ENCODE data around the gene KIF21B.

Gene KIF21B

GRCh38 chr1:201048521-201048920, 25.0 kb upstream of the KIF21B start:
- no peak for DNase-seq

GRCh38 chr1:201044119-201044518, 20.6 kb upstream of the KIF21B start:
- no peak for DNase-seq

- peak; percentile 47 to 80 (median 61) for DNase-seq
Observed at GRCh38 chr1:201042779-201043461, 19.4 kb upstream of the KIF21B start.

GRCh38 chr1:201041011-201041410, 17.5 kb upstream of the KIF21B start:
- no peak for DNase-seq

- no peak for DNase-seq
Observed at GRCh38 chr1:201039876-201040275, 16.4 kb upstream of the KIF21B start.

GRCh38 chr1:201039418-201039817, 15.9 kb upstream of the KIF21B start:
- no peak for DNase-seq

- DNase-seq = no peak
Observed at GRCh38 chr1:201038186-201038876, 14.8 kb upstream of the KIF21B start.

- DNase-seq = no peak
Observed at GRCh38 chr1:201036188-201036842, 12.8 kb upstream of the KIF21B start.

- DNase-seq = no peak
Observed at GRCh38 chr1:201034671-201035070, 11.2 kb upstream of the KIF21B start.

- DNase-seq = no peak
Observed at GRCh38 chr1:201032408-201032807, 8.9 kb upstream of the KIF21B start.

GRCh38 chr1:201028461-201028889, 5.0 kb upstream of the KIF21B start:
- DNase-seq = no peak

- no peak for DNase-seq
Observed at GRCh38 chr1:201026836-201027235, 3.3 kb upstream of the KIF21B start.

GRCh38 chr1:201026234-201026633, 2.7 kb upstream of the KIF21B start:
- peak in 1 of 6 experiments; percentile 11 for DNase-seq

- peak in 1 of 6 experiments; percentile 7 for DNase-seq
Observed at GRCh38 chr1:201025571-201026002, 2.1 kb upstream of the KIF21B start.

GRCh38 chr1:201024625-201024998, 1.1 kb upstream of the KIF21B start:
- no peak for DNase-seq

- no peak for DNase-seq
Observed at GRCh38 chr1:201023920-201024624, 558 bp upstream of the KIF21B start.

- DNase-seq = peak in 4 of 6 experiments; percentile 32 to 63 (median 54)
Observed at GRCh38 chr1:201022820-201023516, 546 bp downstream of the KIF21B start.

- peak in 1 of 6 experiments; percentile 61 for DNase-seq
Observed at GRCh38 chr1:201022493-201022819, 1.1 kb downstream of the KIF21B start.

- DNase-seq = no peak
Observed at GRCh38 chr1:201021630-201022492, 1.7 kb downstream of the KIF21B start.

- peak in 2 of 6 experiments; percentile 28 to 35 for DNase-seq
Observed at GRCh38 chr1:201020721-201021629, 2.5 kb downstream of the KIF21B start.
